Measurements from ENCODE around the gene PHLPP2.
A peak's percentile ranks its signal among the peaks of the same experiment; 100 is the strongest.

Gene PHLPP2

GRCh38 chr16:71758293-71758760 lies 33.8 kb upstream of the PHLPP2 start:
- no peak for TF ChIP-seq CTCF (IDR thresholded peaks at IDR 0.05; ENCODE audit: insufficient read depth, low read depth, low read length, missing control alignments)
- no peak for DNase-seq (ENCODE audit: low read depth)
- H3K4me3 ChIP-seq (ENCODE audit: low read length) = no peak overlapping the region

- no peak overlapping the region for H3K4me3 ChIP-seq (ENCODE audit: low read length)
- DNase-seq (ENCODE audit: low read depth) = no peak
- no peak for TF ChIP-seq CTCF (IDR thresholded peaks at IDR 0.05; ENCODE audit: insufficient read depth, low read depth, low read length, missing control alignments)
Observed at GRCh38 chr16:71754652-71755051, 30.2 kb upstream of the PHLPP2 start.

- TF ChIP-seq CTCF (IDR thresholded peaks at IDR 0.05; ENCODE audit: insufficient read depth, low read depth, low read length, missing control alignments) = no peak
- DNase-seq (ENCODE audit: low read depth) = no peak
- H3K4me3 ChIP-seq (ENCODE audit: low read length) = no peak overlapping the region
Observed at GRCh38 chr16:71754108-71754507, 29.6 kb upstream of the PHLPP2 start.

GRCh38 chr16:71748226-71748625 lies 23.7 kb upstream of the PHLPP2 start:
- no peak overlapping the region for H3K4me3 ChIP-seq (ENCODE audit: low read length)
- no peak for DNase-seq (ENCODE audit: low read depth)
- no peak for TF ChIP-seq CTCF (IDR thresholded peaks at IDR 0.05; ENCODE audit: insufficient read depth, low read depth, low read length, missing control alignments)

GRCh38 chr16:71746442-71747046 lies 22.0 kb upstream of the PHLPP2 start:
- DNase-seq (ENCODE audit: low read depth) = peak; percentile 49

GRCh38 chr16:71738855-71739254 lies 14.4 kb upstream of the PHLPP2 start:
- DNase-seq (ENCODE audit: low read depth) = no peak
- no peak overlapping the region for H3K4me3 ChIP-seq (ENCODE audit: low read length)

More at GRCh38 chr16:71746442-71747046, 22.0 kb upstream of the PHLPP2 start:
- no peak overlapping the region for H3K4me3 ChIP-seq (ENCODE audit: low read length)
- TF ChIP-seq CTCF (IDR thresholded peaks at IDR 0.05; ENCODE audit: insufficient read depth, low read depth, low read length, missing control alignments) = peak; percentile 69

More at GRCh38 chr16:71738855-71739254, 14.4 kb upstream of the PHLPP2 start:
- TF ChIP-seq CTCF (IDR thresholded peaks at IDR 0.05; ENCODE audit: insufficient read depth, low read depth, low read length, missing control alignments) = no peak
